NCI-H1694 treated with DMSO at 0.1 percent for 48 hours (cell line): ENCODE results near the gene AK3.

ENCODE experiments used
- DNase-seq: peaks from one replicate; lab custom pipeline; 2025; lab: John Stamatoyannopoulos, UW

The AK3 gene

DNA sequence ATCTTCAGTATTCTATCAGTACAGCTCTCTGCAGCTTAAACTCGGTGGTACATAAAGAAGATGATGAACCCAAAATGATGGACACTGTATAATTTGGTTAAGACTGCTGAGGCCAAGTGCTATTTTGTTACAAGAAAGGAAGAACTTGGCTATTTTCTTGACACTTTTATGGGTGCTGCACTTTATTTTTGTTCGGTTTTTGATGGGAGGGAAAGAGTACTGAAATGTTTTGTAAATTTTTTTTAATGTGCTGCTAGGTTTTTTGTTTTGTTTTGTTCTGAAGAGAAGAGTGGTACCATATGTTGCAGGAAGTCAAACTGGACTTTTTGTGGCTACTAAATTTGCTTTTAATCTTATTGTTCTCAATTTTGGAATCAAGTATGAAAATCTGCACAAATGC lies 35.0 kb downstream of the AK3 start:
- DNase-seq = no peak

DNA sequence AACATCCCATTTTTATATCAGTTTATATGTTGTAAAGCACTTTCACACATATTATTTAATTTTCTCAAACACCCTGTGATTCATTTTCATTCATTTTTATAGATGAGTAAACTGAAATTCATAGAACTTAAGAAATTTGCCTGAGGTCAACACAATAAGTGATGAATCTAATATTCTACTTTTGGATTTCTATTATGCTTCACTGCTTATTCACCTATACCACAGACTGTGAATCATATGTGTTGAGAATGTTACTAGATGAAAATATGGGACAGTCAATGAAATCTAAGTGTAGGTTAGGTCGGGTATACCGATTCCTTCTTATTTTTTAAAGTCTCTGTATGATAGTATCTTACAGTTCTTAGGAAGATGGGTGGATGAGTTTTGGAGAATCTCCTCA lies 36.9 kb downstream of the AK3 start:
- DNase-seq = no peak

DNA sequence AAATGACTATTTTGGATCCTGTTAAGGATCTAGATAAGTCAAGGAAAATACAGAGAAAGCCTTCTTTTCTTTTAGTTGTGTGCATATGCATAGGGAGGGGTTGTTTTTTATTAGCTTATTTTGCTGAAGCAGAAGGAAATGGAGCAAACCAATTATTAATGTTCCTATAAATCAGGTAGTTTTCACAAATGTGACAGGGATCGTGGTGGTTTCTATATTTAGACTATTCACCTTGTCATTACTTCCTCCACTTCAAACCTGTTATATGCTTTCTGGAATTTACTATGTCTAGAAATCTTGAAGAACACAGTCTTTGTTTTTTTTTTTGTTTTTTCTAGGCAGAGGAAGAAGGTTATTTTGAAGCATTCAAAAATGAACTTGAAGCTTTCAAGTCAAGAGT lies 39.5 kb downstream of the AK3 start:
- DNase-seq = no peak

DNA sequence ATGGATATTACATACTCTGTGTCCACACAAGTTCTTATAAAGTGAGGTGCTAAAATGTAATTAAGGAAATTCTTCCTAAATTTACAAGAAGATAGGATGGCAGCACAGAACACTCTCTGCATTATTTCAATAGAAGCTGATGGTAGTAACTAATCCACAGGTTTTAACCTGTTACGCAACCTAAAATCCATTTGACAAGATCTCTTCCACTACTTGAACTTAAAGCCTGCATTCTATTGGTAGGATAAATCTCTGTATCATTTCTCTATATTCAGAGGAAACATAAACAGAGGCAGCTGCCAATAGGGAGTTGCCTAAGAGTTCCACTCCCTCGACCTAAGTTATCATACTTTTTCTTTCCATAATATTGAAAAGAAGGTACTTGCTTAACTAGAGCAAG lies 40.1 kb downstream of the AK3 start:
- no peak for DNase-seq

DNA sequence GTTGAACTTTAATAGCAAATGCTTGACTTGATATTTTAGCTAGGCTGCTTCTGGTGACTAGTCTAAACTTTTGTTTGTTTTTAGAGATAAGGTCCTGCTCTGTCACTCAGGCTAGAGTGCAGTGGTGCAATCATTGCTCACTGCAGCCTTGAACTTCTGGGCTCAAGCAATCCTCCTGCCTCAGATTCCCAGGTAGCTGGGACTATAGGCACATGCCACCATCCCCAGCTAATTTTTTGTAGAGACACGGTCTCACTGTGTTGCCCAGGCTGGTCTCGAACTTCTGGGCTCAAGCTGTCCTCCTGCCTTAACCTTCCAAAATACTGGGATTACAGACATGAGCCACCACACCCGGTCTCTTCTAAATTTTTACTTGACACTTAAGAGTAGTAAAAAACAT lies 40.9 kb downstream of the AK3 start:
- DNase-seq = no peak

DNA sequence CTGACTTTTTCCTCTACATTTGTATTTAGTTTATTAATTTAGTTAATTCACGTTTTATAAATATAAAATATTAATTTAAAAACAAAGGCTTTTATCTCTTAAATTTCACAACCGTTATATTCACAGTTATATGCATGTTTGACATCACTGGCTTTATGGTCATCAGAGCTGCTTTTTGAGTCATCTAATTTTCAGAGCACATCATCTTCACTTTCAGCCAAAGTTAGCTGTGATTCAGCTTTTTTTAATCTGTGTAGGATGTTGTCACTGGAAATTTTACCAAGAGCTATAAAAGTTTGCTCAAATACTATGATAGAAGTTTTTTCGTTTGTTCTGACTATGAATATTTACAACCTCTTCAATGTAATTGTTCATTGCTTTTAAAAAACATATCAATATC lies 49.2 kb downstream of the AK3 start:
- DNase-seq = no peak

DNA sequence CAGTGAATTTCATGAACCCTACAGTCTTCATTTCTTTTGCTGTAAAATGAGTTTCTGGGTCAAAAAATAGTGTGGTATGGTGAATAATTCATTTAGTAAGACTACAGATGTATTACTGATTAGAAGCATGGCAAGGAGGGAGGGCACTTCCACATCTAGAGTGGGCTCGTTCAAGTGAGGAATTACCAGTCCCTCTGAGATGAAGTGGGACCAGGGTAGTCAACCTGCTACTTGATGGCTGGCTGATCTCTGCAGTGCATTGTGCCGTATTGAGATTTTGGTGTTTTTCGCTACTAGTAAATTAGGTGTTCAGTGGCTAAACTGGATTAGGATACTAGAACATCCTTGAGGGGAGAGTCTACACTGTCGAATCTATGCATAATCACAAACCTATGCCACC lies 50.9 kb downstream of the AK3 start:
- no peak for DNase-seq

DNA sequence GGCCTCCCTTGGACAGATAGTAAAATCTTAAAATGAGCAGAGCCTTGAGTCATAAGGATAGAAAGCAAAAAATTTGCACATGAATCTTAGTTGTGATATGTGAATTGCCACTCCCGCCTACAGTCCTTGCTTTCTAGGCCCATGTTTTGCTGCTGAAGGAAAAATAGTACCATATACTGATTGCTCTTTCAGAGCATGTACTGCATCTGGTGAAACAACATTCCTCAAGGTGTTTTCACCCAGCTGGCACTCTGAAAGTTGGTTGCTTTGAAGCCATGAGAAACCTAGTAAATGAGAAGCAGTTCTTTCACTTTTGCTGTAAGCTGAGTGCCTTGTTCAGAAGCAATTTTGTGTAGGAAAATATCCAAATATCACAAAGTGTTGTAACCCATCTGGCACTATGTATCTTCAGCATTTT lies 51.3 kb downstream of the AK3 start:
- no peak for DNase-seq

DNA sequence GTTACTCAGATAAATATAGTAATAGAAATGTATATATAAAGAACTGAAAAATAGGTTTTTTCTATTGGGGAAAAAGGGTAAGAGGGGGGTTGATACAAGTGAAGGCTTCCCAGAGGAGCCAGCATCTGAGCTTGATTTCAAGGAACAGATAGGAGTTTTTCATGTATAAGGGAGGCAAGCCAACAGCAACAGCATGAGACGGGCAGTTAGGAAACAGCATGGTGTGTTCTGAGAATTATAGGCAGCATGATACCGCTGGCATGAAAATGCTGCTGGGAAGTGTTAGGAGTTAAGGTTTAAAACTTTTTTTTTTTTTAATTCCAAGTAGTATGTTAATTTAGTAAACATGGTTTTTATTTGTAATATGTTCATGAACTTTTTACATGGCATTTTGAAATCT lies 52.0 kb downstream of the AK3 start:
- no peak for DNase-seq

DNA sequence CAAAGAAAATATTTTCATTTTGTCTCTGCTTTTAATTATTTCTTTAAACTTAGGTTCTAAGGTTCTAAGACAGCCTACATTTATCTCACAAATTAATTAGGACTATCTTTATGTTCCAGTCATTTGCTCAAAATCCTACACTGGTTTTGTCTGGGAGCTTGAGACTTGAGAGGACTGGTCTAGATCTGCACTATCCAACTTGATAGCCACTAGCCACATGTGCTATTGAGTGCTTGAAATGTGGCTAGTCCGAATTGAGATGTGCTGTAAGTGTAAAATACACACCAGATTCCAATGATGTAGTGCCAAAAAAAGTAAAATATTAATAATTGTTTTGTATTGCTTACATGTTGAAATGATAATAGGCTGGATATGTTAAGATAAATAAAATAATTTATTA lies 54.4 kb downstream of the AK3 start:
- no peak for DNase-seq

DNA sequence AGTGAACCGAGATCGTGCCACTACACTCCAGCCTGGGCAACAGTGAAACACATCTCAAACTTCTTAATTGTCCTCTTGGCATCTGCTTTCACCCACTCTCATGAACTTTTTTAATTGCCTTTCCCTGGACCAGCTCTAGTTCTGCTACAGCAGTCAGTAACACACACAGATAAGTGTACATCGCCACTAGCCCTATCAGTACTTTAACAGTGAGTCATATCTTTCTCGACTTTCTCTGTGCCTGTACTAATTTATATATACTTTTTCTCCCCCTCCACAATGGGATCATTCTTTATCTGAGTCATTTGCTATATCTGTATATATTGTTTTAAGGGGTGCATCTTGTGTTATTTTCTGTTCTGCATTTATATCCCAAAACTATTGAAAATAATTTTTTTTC lies 54.9 kb downstream of the AK3 start:
- DNase-seq = no peak

DNA sequence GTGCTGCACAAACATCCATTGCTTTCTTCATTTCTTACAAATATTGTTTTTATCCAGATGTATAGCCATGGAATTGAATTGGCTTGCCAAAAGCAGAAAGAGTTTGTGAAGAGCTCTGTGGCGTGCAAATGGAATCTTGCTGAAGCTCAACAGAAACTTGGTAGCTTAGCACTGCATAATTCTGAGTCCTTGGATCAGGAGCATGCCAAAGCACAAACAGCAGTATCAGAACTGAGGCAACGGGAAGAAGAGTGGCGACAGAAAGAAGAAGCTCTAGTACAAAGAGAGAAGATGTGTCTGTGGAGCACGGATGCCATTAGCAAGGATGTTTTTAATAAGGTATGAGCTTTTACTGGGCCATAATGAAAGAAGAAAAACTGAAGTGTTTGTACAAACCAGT lies 56.2 kb downstream of the AK3 start:
- DNase-seq = no peak

DNA sequence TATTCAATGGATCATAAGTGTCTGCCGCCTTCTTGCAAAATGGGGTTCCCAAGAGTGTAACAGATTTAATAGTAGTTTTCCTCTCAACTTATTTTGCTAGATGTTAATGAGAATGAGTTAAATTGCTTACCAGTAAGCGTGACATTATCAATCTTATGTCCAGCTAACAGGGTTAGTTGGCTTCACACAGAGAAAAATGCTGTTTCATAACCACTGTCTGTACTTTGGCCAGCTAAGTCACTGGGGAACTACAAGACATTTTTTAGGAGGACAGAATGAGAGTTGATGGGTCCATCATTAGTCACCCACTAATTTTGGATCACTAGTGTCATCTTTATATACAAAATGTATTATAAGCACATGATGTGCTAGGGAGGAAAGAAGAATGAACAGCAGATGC lies 60.3 kb downstream of the AK3 start:
- DNase-seq = no peak

DNA sequence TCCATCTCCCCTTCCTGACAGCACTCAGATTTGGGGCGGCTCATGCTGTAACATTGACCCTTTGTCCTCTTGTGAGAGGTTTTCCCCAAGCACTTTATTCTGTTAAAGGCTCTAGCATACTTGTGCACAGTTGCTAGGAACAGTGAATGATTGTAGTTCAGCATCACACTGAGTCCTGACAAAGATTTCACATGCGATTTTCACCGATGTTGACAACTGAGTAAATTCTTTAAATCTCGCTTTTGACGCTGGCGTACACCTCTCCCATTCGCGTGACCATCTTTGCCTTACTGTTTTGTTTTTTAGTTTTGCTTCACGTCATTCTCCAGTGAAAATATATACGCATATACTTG lies 60.9 kb downstream of the AK3 start:
- DNase-seq = peak; percentile 10

DNA sequence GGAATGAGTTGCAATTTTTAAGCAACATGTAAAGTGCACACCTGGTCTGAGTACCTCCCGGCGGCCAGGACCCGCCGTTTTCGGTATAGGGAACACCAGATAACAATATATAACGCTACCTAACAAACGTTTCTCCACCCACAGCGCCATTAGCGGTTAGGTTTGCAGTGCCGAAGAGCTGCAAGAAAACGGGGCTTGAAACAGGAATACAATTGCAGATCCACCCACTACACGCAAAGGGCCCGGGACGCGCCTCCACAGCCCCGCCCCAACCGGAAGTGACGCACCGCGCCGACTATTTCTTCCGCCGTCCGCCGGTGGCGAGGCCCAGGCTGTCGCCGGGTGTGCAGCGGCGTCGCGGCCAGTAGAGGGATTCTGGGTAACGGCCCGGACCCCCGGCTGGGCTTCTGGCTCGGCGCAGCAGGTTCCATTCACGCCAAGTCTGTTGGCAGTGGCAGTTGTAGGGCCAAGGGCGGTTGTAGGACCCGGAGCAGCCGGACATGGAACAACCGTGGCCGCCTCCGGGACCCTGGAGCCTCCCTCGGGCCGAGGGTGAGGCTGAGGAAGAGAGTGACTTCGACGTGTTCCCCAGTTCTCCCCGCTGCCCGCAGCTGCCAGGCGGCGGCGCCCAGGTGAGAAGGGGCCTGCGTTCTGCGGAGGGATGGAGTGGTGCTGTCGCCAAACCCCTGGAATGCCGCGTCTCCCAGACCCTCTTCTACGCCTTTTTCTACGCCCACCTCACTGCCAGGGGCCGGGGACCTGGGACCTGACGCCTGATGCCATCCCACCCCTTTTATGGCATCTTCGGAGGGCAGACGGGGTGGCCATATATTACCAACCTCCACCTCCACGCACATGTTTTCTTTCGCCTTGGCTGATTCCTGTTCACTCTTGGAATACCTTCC lies 61.5 kb downstream of the AK3 start, which contains the start of gene CDC37L1:
CDC37L1 (plus strand) TSS at position 302 of the 905 bp plus-strand sequence; CDS start at position 501, 199 bp downstream.
- DNase-seq = peak; percentile 94

DNA sequence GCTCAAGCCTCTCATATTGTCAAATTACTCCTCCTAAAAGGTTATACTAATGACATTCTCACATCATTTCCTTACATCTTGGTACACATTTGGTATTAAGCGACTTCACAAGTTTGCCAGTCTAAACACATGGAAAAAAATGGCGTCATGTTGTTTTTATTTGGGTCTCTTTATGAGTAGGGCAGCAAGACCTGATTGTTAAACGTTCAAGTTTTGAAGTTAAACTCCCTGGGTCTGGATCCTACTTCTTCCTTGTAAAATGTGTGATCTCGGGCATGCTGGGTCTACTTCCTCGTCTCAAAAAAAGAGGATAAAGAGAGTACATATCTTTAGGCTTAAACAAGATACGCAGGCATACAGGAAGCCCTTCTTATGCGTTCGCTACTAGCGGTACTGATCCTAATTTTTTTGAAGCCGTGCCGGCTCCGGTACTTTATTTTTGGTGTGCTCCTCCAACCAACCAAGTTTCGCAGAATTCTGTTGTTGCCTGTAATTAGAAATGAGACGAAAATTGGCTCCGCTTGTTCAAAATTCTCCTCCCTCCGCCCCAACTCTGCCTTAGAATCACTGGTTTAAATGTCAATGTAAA lies 62.2 kb downstream of the AK3 start:
- DNase-seq = peak; percentile 65

DNA sequence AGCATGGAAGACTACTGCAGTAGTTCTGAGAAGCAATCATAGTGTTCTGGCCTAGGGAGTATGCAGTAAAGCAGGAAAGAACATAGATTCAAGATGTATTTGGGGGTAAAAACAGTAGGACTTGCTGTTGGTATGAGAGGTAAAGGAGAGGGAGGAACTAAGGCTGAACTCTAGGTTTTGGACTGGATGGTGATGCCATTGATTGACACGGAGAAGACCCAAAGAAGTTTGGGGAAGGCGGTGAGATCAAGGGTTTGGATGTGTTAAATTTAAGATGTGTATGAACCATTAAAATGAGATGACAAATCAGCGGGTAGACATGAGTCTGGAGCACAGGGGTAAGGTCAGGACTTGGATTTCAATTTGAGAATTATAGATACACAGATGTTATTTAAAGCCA lies 63.6 kb downstream of the AK3 start:
- no peak for DNase-seq

DNA sequence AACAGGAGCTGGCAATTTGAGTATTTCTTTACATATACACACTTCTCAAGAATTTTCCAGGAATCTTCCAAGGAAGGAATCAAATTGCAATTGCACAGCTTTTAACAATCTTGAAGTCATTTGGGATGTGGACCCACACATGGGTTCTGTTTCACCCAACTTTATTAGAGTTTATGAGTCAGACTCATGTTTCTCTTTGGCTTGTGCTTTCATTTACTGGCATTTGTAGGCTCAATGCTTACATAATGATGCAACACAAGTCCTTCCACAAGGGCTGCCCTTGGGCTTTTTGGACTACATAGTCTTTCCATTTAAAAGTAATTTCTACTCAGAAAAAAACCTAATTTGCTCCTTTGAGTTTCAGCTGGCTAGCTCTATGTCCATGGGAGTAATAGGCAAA lies 66.2 kb downstream of the AK3 start:
- no peak for DNase-seq

DNA sequence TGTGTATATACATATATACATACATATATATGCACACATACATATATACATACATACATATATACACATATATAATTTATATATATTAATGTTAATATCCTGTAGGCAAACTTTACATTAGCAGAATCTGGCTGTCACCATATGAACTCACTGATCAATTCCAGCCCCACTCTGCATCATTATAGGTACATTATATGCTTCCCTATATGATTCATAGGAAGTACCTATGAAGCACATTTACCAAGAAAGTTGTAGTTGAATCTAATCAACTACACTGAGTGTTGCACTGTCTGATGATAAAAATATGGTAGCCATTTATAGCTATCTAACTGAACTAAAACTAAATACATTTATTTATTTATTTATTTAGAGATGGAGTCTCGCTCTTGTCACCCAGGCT lies 69.3 kb downstream of the AK3 start:
- DNase-seq = no peak

DNA sequence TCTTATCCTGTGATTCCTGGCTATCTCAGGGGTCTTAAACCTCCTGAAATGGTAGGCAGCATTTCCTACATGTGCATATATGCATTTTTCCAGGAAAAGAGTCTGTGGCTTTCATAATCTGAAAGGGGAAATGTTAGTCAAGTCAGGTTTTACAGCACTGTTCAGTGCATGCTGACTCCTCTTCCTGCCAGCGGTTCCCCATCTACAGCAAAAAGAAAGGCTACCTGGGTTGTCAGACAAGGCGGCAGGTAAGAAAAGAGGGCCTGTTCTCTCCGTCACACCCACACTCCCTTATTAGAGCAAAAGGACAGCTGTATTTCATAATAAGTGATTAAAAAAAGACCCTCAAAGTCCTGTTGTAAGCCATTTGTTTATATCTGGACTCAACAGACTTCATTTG lies 70.4 kb downstream of the AK3 start:
- DNase-seq = no peak

DNA sequence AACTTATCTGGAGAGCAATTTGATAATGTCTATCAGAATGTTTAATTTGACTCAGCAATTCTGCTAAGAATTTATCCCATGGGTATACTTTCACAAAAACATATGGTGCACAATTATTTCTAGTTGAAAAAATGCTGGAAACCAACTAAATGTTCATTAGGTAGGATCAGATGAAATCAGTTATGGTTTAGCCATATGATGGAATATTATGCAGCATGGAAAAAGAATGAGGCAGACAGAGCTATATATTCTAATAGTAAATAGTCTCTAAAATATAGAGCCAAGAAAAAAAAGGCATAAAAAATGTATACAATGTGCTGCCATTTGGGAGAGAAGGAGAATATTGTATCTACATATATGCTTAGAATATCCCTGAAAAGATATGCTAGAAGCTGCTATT lies 71.1 kb downstream of the AK3 start:
- no peak for DNase-seq

DNA sequence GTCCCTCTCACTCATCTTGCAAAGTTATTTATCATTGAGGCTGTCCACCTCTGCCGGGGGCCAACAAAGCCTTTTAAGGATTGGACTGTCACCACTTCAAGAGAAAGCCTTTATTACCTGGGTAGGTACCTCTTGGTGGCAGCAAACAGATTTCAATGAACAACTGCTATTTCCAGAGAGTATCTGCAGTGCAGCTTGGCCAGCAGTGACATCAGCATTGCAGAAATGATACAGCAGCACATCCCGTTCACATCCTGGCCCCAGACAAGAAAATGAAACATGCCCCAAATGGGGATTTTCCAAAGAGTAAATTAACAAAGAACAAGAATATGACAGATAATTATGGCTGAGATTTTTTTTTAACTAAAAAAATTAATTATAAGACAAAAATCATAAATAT lies 72.4 kb downstream of the AK3 start:
- DNase-seq = no peak

DNA sequence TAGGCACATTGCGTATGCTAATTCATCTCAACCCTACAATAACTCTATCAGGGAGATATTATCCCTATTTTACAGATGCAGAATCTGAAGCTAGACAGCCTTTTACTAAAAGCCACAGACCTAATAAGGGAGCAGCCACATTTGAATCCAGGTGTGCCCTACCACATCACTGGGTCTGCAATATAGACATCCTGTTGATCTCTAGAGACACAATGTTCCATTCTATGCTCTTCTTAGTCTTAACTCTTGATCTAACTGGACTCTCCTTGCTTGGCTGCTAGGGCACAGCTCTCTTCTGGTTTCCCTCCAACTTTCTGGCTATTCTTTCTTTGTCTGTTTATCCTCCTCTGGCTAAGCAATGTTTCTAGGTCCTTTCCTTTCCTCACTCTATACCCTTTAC lies 73.3 kb downstream of the AK3 start:
- no peak for DNase-seq
